ENCODE data around the gene CD28.
"Not testable (repeated sequence)": the region's sequence is repeated elsewhere in the genome, so short reads cannot be mapped to it uniquely, and the experiment has no call there.

The CD28 gene

GRCh38 chr2:203750346-203751068 is 44.1 kb downstream of the CD28 start:
- no peak for DNase-seq

DNA sequence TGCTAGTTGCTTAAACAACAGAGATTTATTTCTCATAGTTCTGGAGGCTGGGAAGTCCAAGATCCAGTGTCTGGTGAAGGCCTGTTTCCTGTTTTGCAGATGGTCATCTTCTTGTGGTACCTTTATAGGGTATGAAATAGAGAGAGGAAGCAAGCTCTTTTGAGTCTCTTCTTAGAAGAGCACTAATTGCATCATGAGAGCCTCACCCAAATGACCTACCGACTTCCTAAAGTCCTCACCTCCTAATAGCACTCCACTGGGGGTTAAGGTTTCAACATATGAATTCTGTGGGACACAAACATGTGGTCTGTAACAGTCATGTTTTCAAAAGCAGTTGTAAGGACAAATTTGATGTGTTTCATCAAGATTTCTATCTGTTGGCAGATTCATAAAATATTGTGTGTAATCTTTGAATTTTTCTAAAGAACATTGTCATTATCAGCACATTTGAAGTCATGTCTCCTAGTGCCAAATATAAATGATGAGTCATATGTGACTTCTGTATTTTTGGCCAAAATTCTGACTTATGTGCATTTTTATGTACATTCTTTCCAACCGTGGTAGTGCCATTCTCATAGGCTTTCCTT is 45.3 kb downstream of the CD28 start:
- DNase-seq = no peak

DNA sequence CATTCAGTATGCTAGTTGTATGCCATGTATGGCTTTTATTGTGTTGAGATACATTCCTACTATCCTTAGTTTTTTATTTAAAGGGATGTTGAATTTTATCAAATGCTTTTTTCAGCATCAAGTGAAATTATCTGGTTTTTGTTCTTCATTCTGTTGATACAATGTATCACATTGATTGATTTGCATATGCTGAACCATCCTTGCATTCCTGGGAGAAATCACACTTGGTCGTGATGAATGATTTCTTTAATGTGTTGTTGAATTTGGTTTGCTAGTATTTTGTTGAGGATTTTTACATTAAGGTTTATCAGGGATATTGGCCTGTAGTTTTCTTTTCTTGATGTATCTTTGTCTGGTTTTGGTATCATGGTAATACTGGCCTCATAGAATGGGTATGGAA is 49.7 kb downstream of the CD28 start:
- DNase-seq = no peak

- DNase-seq = no peak
Measured at GRCh38 chr2:203758841-203759689, 52.6 kb downstream of the CD28 start.

- DNase-seq = no peak
Measured at GRCh38 chr2:203759690-203760365, 53.4 kb downstream of the CD28 start.

DNA sequence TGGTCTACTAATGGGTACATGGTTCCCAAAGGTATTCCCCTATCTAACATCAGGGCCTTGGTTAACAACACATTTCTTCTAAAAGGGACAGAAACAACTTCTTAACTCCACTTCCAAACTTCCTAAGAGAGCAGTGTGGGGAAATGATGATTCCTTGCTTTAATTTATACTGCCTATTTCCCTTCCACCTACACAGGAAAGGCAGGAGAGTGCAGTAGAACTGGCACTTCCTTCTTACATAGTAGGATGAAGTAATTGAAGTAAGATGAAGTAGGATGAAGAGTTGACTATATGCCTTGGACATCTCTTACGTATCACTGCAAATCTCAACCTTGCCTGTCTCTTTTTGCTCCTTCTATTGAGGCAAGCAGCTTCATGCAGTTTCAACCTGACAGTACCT is 54.7 kb downstream of the CD28 start:
- DNase-seq = no peak

- no peak for DNase-seq
Measured at GRCh38 chr2:203763241-203763937, 57.0 kb downstream of the CD28 start.

GRCh38 chr2:203763938-203764664 is 57.7 kb downstream of the CD28 start:
- no peak for DNase-seq

- DNase-seq = no peak
Measured at GRCh38 chr2:203772456-203773165, 66.2 kb downstream of the CD28 start.

- DNase-seq = no peak
Measured at GRCh38 chr2:203774760-203775159, 68.3 kb downstream of the CD28 start.

DNA sequence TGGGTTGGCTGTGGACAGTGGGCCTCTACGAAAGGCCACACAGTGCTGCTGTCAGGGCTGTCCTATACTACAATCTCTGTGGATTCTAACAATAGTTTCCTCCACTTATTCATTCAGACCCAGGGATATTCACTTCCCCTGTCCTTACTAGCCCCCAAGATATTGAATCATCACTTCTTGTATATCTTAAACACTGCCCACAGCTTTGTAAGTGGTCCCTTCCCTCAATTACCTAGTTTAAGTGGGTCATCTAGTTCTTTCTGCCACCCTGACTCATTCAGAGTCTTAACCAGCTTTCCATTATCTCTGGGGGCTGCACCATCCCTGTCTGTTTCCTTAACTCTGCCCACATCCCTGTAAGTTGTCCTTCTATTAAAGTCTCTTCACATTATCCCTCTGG is 69.2 kb downstream of the CD28 start:
- DNase-seq = no peak

GRCh38 chr2:203777030-203777429 is 70.6 kb downstream of the CD28 start:
- no peak for DNase-seq

- not testable (repeated sequence) for DNase-seq
Measured at GRCh38 chr2:203779477-203780073, 73.1 kb downstream of the CD28 start.

GRCh38 chr2:203780231-203780630 is 73.8 kb downstream of the CD28 start:
- DNase-seq = no peak

GRCh38 chr2:203781151-203781550 is 74.7 kb downstream of the CD28 start:
- DNase-seq = no peak

GRCh38 chr2:203782262-203782976 is 76.0 kb downstream of the CD28 start:
- peak; percentile 15 to 19 for DNase-seq

DNA sequence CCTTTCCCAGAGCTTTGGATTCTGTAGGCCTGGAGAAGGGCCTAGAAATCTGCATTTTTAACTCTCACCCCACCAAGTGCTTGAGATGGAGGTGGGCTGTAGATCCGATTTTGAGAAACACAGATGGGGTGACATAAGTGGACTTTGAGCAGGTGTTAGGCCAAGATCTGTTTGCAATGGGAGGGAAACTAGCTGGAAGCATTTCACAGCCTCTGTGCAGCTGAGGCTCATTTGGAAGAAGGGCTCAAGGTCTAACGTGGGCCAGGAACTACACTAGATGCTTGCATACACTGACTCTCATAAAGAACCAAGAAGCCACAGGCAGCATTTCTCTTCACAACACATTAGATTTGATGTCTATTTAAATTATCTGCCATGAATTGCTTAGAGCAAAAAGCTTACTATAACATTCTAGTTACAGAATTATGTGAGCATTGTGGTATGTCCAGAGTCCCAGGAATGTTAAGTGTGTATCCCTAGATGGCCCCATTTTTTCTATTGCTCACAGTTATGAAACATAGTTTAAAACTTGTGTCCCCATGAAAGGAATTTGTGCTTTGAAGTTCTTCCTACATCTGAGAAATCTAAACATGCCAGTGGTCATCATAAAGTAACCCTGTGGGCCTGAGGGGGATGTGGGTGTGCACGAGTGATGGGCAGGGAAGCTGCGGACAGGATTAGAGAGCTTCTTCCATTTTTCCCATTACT is 77.2 kb downstream of the CD28 start:
- DNase-seq = no peak

- not testable (repeated sequence) for DNase-seq
Measured at GRCh38 chr2:203784710-203785270, 78.4 kb downstream of the CD28 start.
